ENCODE measurements around the gene MTFR2. TPM values are rescaled to one million over a fixed set of nuclear protein-coding genes. Genes with fewer than 3 reads are reported as not detected.

MTFR2 gene
- total RNA-seq, 1 donor from 2014 or later, result 2.0 TPM

- DNase-seq (ENCODE audit: low spot score in 2 of 2, unreplicated experiment in 2 of 2), result no peak
- TF ChIP-seq CTCF (IDR thresholded peaks at IDR 0.05; ENCODE audit: unreplicated experiment), result no peak
- Mint-ChIP-seq H3K27ac (no peak overlapping the region), H3K4me1 (peaks cover 16% of the 10 kb centered on the region), H3K4me3 (no peak overlapping the region), H3K27me3 (ENCODE audit: low read depth) (no peaks in the 10 kb centered on the region), H3K9me3 (no peaks in the 10 kb centered on the region), H3K36me3 (no peaks in the 10 kb centered on the region)
These were observed 17.4 kb downstream of the MTFR2 start for GRCh38 chr6:136232701-136233100.

GRCh38 chr6:136230219-136230853 is 19.8 kb downstream of the MTFR2 start:
- Mint-ChIP-seq H3K27me3 (ENCODE audit: low read depth) (no peaks in the 10 kb centered on the region), H3K4me3 (no peak overlapping the region), H3K9me3 (no peaks in the 10 kb centered on the region), H3K4me1 (peaks cover 20% of the 10 kb centered on the region), H3K36me3 (no peaks in the 10 kb centered on the region), H3K27ac (no peak overlapping the region)
- TF ChIP-seq CTCF (IDR thresholded peaks at IDR 0.05; ENCODE audit: unreplicated experiment), result no peak
- DNase-seq (ENCODE audit: low spot score in 2 of 2, unreplicated experiment in 2 of 2), result no peak

DNA sequence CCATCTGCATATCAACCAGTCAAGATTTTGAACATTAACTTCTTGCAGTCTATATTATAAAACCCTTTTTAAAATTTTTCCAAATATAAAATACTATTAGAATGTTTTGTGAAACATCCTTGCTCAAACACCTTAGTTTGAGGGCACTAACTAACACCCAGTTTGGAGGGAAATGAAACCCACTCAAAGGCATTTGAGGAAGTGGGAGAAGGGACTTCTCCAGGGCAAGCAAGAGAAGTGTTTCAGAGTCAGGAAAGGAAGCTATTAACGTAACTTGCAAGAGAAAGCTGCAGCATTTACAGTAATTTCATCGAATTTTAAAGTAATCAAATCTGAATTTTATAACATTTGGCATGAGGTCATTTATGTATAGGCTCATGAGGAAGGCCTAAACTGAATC is 21.3 kb downstream of the MTFR2 start:
- no peak overlapping the region for H3K27ac Mint-ChIP-seq

DNA sequence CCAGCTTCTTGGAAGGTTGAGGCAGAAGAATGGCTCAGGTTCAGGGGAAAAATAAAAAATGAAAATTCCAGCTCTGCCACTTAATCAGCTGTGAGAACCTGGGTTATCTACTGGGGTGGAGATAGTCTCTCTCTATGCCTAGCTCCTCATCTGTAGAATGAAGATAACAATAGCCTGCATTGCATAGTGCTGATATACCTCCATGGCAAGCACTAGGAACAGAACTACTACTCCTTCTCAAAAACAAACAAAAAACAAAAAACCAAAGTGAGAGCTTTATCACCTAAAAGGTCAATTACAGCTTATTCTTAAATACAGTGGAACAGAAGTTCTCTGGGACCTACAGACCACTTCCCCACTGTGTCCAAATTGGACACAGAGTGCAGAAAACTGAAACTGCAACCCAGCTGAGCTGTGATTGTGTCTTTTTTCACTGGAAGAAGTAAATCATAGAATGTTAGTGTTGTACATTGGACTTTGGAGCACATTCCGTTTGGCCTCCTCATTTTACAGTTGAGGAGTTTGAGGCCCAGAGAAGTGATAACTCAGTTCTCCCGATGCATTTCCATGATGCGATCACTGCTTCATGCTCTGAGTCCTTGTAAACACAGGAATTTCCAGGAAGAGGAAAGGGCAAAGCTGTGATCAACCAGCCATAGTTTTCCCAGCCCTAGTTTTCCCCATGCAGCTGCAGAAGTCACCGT is 23.3 kb downstream of the MTFR2 start:
- Mint-ChIP-seq H3K36me3 (peaks cover 4% of the 10 kb centered on the region), H3K4me3 (no peak overlapping the region), H3K27me3 (ENCODE audit: low read depth) (no peaks in the 10 kb centered on the region), H3K9me3 (peaks cover 22% of the 10 kb centered on the region), H3K27ac (peak overlapping the region; percentile 23), H3K4me1 (peaks cover 16% of the 10 kb centered on the region)
- TF ChIP-seq CTCF (IDR thresholded peaks at IDR 0.05; ENCODE audit: unreplicated experiment), result no peak
- no peak for DNase-seq (ENCODE audit: low spot score in 2 of 2, unreplicated experiment in 2 of 2)

More for the DNA sequence above, 21.3 kb downstream of the MTFR2 start:
- peaks cover 11% of the 10 kb centered on the region for H3K9me3 Mint-ChIP-seq
- TF ChIP-seq CTCF (IDR thresholded peaks at IDR 0.05; ENCODE audit: unreplicated experiment), result no peak
- no peak for DNase-seq (ENCODE audit: low spot score in 2 of 2, unreplicated experiment in 2 of 2)
- H3K27me3 Mint-ChIP-seq (ENCODE audit: low read depth), result no peaks in the 10 kb centered on the region
- H3K4me1 Mint-ChIP-seq, result peaks cover 16% of the 10 kb centered on the region
- no peak overlapping the region for H3K4me3 Mint-ChIP-seq
- H3K36me3 Mint-ChIP-seq, result no peaks in the 10 kb centered on the region

DNA sequence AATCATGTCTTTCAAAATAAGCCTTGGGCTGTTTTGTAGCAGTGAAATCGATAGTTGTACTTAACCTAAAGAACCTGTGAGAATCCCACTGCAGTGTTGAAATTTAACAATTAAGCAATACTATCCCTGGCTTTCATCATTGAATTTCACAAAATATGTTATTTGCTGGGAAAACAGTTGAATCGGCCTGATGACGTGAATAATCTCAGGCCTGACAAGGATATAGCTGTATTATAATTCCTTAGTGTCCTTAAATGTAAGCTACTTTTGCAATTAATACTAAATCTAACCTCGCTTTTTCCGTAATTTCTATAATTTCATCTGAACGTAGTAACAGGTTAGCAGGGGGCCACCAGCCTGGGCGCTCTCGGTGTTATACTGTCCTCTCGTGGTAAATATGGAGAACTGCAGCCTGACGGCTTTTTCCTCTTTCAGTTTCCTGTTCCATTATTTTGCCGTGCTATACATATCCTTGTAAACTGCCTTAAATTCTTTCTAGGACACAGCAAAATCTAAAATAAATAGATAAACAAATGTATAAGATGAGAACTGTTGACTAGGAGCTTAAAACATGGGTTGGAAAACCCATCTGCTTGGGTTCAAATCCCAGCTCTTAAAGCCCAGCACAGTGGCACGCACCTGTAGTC is 24.0 kb downstream of the MTFR2 start:
- peaks cover 16% of the 10 kb centered on the region for H3K4me1 Mint-ChIP-seq
- TF ChIP-seq CTCF (IDR thresholded peaks at IDR 0.05; ENCODE audit: unreplicated experiment), result peak; percentile 99
- H3K4me3 Mint-ChIP-seq, result no peak overlapping the region
- H3K36me3 Mint-ChIP-seq, result peaks cover 5% of the 10 kb centered on the region
- peak in 1 of 2 experiments; percentile 70 for DNase-seq (ENCODE audit: low spot score in 2 of 2, unreplicated experiment in 2 of 2)
- H3K9me3 Mint-ChIP-seq, result peaks cover 28% of the 10 kb centered on the region
- no peaks in the 10 kb centered on the region for H3K27me3 Mint-ChIP-seq (ENCODE audit: low read depth)
- no peak overlapping the region for H3K27ac Mint-ChIP-seq

All from mesothelial cell of epicardium (in vitro differentiated cells).